NK-92 (cell line): Measurements from ENCODE around the gene TNFAIP1.

Source experiments
- DNase-seq: peaks from one replicate; lab custom pipeline; 2025; ENCODE audit not compliant: unreplicated experiment; lab: John Stamatoyannopoulos, UW

TNFAIP1 gene

GRCh38 chr17:28345419-28346198, 10.0 kb downstream of the TNFAIP1 start:
- no peak for DNase-seq

DNA sequence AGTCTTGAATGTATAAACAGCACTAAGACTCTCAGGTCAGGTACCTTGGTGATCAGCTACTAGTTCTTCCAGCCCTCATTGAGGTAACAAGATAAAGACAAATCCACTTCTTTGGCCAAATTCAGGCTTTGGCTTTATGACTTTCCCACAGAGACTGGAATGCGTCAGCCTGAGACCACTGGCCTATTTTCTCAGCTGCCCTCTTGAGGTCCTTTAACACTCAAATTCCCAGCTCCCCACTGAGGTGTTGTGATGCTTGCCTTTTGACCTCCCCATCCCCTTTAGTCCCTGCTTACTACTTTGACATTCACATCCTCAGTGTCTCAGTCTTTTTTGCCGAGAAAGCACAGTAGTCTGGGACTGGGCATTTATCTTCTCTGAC, 10.6 kb downstream of the TNFAIP1 start:
- DNase-seq, result no peak

DNA sequence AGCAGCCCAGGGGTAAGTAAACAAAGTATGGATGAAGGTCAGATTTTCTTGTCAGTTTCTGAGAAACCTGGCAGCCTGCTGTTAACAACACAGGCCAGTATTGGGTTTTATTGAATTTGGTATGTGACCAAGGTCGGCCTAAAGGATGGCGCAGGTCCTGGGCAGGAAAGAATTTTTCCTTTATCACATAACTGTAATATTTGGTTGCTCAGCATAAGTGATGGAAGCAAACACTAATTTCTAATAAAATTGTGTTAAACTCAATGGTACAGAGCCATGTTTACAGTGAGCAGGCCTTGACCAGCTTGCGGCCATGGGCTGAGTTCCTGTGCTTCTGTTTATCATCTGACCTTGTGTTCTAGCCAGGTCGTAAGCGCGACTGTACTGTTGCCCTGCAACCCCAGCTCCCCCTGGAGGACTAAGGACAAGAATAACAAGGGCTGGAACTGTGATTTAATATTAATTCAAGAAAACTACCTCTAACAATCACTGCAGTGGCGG, 11.2 kb downstream of the TNFAIP1 start:
- DNase-seq, result no peak

- DNase-seq, result no peak
Observed at GRCh38 chr17:28347261-28347891, 11.8 kb downstream of the TNFAIP1 start.

GRCh38 chr17:28348979-28349378, 13.4 kb downstream of the TNFAIP1 start:
- DNase-seq, result no peak

DNA sequence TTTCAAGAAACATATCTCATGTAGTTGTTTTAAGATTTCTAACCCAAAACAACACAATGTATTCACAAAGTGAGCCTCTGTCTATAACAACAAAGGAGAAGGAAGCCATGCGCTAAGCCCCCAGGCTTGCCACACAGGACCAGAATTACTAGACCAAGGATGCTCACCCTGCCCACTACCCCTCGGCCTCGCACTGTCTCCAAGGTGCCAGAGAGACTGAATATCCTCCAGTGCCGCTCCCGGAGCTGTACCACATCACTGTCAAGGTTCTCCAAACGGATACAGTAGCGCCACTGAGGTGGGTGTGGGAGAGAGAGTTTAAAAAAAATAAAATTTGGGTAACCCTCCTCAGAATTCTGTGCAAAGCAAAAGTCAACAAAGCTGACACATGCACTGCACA, 14.7 kb downstream of the TNFAIP1 start:
- no peak for DNase-seq

DNA sequence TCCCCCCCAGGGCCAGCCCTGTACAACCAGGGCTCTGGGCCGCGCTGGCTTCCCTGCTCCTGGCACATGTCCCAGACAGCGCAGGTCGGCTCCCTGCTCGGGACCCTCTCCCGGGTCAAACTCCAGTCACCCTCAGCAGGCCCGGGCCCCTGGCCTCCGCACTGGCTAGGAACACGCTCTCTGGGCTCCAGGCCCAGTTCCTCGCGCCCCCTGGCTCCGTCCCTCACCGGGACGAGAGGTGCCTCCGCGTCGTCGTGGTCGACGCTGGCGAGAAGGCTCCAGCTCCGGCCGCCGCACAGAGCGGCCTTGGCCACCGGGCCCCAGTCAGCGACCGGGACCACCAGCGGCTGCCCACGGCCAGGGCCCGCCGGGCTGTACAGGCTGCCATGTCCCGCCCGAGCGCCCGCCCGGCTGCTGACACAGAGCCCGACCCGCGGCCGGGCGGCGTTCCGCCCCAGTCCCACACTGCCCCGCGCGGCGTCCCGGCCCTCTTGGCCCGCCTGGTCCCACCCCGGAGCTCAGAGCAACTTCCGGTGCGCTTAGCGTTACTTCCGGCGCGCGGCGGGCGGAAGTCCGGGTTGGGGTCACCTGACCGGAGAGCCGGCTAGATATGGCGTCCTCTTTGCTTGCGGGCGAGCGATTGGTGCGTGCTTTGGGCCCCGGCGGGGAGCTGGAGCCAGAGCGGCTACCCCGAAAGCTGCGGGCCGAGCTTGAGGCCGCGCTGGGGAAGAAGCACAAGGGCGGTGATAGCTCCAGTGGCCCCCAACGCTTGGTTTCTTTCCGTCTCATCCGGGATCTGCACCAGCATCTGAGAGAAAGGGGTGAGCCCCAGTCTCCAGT, 21.7 kb downstream of the TNFAIP1 start, which contains the start of gene POLDIP2:
TSS of gene POLDIP2 (minus strand) at position 467 of the 840 bp plus-strand sequence. CDS start at position 388, 79 bp downstream.
- peak; percentile 70 for DNase-seq

DNA sequence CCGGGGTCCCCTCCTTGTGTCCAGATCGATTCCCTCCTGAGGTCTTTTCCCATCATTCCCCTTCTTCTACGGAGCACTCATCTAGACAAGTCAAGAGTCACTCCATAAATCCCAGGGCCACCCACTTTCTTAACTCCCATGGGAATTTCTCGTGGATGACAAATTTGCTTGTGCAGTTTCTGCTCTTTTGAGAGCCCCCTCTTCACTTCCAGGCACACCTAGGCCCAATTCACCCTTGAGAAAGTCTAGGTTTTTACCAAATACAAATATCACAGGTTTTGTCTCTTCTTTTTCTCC, 22.3 kb downstream of the TNFAIP1 start:
- DNase-seq, result no peak

DNA sequence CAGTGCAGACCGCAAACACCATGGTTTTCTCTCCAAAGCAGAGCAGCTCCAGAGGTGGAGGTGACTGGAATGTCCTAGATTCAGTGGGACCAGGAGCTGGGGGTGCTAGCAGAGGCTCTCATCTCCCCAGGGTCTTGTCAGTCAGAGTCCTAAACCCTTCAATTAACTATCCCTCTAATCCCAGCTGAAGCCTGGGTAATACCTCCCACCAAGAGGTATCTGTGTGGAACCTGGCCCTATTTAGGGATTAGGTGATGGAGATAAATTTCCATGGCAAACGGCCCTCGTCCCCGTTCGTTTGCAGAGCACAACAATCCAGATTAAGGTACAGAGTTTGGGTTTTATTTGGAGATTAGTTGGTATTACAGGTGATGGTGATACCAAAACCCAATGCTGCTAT, 27.6 kb downstream of the TNFAIP1 start:
- DNase-seq, result no peak

- DNase-seq, result no peak
Observed at GRCh38 chr17:28363776-28364650, 28.5 kb downstream of the TNFAIP1 start.

GRCh38 chr17:28364665-28365363, 29.3 kb downstream of the TNFAIP1 start, which contains the start of gene SEBOX:
Gene SEBOX (minus strand): TSS chr17:28365199. CDS start chr17:28365151, 48 bp downstream.
- no peak for DNase-seq

DNA sequence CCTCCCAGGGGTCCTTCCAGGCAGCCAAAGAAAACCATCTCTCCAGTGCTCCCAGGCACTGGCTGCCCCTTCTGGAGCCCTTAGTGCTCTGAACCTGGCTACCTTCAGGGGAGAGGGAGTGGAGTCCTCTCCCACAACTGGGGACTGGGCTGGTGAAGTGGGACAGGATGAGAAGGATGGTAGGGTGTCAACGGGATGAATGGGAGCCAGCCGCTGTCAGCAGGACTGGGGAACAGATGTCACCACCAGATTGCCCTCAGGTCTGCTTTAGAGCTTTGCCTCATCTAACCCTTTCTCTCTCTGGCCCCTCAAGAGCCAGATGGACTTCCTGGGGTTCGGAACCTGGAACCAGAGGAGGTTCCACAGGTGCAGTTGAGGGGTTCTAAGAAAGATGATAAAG, 29.9 kb downstream of the TNFAIP1 start:
- no peak for DNase-seq

DNA sequence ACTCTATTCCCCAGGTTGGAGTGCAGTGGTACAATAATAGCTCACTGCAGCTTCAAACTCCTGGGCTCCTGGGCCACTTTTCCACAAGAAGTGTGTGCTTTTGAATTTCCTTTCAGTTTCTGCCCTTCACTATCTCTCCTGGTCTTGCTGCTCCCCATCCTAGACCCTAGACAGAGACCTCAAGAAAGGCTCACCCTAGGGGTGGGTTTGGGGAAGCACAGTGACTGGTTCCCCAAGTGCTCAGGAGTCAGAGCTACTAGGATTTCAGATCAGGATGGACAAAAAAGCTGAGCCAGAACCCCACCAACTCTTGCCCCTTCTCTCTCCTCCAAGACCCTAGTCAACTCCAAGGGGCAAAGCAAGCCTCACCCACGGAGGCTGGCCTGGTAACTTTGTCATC, 31.0 kb downstream of the TNFAIP1 start:
- DNase-seq, result no peak

DNA sequence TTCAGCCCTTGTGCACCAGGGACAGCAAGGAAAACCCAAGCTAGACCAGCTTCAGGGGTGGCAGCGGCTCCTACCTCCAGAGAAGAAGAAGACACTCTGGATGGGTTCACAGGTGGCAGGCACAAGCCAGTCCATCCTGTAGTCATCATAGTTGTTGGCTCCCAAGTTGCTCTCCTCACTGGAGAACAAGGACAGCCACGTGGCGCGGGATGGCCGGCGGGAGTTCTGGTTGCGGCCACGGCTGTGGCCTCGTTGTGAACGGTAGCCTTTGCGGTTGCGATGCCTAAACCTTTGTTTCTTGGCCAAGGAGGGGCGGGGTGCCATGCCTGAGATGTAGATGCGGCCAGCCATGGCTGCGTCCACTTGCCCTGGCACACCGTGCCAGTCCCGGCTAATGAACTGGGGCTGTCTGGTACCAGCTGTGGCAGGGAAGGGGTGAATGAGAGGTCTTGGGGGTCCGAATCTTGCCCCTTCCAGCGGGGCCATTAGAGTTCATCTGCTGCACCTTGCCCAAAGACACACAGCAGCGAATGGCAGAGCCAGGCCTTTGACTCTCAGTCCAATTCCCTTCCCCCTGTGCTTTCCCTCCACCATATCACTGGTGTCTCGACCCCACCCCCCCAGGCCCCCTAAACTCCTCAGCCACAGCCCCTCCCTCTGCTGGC, 32.2 kb downstream of the TNFAIP1 start:
- DNase-seq, result no peak

DNA sequence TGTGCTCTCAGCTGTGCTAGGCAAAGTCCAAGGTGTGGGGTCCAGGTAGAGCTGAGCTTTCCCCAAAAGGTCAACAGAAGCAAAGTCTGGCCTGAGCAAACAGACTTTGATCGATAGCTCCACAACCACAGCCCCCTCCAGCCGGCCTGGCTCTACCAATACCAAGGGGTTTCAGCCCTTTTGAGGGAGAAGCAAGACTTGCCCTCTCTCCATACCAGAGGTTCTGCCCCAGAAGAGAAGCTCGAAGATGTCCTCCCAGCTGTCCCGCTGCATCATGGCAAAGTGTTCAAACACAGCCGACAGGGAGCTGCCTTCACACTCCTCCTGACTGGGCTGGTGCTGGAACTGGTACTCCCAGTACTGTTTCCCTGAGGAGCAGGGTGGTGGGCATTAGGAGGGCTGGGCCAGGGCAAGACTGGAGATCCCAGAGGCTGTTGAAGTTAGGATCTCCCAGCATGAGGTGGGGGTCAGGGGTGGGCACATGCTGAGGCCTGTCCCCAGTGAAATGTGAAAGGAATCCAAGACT, 32.8 kb downstream of the TNFAIP1 start:
- DNase-seq, result no peak

DNA sequence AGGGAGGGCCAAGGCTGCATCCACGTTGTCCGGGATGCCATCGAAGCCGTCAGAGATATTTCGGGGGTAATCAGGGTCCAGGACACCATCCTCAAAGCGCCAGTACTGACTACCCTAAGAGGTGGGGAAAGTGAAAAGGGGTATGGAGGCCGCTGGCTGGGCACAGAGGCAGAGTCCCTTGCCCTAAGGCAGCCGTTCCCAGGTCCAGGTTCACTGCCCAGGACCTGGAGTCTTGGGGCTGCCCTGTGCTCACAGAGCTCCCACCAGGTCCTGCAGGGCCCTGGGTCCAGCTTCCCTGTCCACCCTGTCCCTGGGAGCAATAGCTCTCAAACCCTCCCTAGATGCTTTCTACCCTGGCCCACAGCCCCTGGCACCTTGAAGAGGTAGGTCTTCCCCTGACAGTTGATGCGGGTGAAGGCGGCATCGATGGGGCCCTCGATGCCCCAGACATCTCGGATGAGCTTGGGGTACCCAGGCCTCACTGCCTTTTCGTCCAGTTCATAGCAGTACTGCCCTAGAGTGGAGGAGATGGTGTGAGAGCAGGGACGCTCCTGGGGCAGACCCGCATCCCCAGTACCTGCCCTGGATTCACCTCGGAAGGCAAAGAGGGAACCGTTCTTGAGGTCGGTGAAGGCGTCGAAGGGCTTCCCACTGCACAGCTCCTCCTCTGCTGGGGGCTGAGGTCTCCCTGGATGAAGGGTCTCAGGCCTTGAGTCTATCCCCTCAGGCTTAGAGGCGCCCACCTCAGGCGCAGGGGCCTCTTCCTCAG, 33.5 kb downstream of the TNFAIP1 start:
- DNase-seq, result no peak

GRCh38 chr17:28369684-28370034, 34.1 kb downstream of the TNFAIP1 start:
- no peak for DNase-seq

DNA sequence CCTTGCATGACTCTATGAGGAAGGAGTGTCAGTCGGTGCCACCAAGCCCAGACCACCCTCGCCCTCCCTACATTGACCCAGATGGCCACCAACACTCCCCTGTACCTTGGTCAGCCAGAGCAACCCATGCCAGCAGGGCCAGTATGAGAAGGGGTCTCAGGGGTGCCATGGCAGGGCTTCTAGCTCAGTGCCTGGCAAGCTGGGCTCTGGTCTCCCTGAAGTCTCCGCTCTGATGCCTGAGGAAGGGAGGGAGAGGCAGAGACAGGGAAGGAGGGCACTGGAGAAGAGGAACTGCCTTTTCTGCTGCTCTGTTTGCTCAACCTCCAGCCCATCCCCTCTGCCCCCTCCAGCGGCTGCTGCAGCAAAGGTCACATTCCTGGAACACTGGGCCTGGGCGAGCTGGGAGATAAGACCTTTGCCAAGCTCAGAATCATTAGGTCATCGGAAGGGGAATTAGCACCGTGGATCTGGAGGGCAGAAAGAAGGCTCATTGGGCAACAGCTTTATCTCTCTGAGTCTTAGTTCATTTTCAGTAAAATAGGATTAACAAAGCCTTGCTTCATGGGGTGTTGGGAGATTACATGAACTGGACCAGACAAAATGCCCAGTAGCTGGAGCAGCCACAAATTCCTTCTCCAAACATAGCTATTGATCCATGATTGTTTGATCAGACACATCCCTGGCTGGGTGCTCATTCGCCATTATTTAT, 34.6 kb downstream of the TNFAIP1 start, which contains the start of gene VTN:
TSS of gene VTN (minus strand) at position 273 of the 709 bp plus-strand sequence. CDS start at position 169, 104 bp downstream.
- no peak for DNase-seq
